GM21737 (cell line): ENCODE measurements around the gene ATOX1.
"Not testable (repeated sequence)": the region's sequence is repeated elsewhere in the genome, so short reads cannot be mapped to it uniquely, and the experiment has no call there.

Experiments used
- ATAC-seq: cut with Tn5 transposase; IDR thresholded peaks from one replicate; pipeline ENCODE4 v1.9.1; 2021; ENCODE audit warnings: mild to moderate bottlenecking, moderate library complexity; ENCODE audit not compliant: unreplicated experiment

ATOX1 gene

DNA sequence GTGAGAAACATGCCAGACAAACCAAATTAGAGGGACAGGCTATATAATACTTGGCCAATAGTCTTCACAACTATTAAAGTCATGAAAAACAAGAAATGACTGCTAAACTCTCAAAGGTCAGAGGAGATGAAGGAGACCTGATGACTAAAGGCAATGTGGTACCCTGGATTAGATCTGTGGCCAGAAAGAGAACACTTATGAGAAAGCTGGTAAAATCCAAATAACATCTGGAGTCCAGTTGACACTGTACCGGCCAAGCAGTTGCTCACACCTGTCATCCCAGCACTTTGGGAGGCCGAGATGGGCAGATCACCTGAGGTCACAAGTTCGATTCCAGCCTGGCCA lies 24.4 kb downstream of the ATOX1 start:
- ATAC-seq: no peak

DNA sequence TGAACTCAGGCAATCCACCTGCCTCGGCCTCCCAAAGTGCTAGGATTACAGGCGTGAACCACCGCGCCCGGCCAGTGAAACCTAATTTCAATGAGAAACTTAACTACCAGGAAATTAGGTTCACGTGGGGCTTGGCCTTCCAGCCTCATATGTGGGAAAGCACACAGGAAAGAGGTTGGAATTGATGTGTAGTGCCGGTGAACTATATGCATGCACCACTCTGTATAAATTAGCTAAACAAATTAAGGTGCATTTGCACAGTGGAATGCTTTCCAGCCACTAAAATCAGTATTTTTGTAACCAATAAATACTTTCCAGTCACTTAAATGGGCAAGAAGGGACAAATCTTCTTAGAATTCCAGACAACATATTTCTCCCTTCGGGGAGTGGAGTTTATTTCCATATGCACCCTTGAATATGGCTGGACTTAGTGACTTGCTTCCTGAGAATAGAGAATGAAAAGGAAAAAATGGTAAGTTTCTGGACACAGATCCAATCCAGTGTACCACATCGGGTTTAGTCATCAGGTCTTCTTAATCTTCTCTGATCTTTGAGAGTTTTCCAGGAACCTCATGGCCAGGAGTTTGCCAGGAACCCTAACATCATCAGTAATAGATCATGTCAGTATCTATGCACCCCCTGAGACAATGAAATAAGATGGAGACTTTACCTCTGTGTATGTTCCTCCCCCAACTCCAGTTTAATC lies 24.9 kb downstream of the ATOX1 start:
- ATAC-seq: no peak

- ATAC-seq: no peak
Observed at GRCh38 chr5:151730381-151730780, 28.1 kb downstream of the ATOX1 start.

DNA sequence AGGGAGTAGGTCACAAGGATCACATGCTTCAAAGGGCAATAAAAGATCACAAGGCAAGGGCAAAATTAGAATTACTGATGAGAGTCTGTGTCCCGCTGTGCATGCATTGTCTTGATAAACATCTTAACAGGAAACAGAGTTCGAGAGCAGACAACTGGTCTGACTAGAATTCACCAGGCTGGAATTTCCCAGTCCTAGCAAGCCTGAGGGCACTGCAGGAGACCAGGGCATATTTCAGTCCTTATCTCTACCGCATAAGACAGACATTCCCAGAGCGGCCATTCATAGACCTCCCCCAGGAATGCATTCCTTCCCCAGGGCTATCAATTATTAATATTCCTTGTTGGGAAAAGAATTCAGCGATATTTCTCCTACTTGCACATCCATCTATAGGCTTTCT lies 28.8 kb downstream of the ATOX1 start:
- not testable (repeated sequence) for ATAC-seq

DNA sequence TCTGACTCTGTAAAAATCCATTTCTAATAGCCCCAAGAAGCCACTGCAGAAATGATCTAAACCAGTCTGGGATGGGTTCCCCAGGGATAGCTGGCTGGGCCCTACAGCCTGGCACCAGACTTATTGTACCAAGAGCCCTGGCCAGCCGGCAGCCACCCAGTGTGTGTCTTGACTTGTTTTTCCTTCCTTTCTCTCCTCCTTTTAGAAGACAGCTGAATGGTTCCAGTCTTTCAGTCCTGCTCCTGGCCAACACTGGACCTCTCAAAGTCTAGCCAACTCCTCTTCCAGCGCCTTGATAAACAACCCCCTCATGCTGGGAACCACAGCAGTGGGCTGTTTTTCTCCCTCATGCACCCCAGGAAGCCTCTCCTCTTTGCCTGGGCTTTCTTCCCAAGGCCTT lies 34.1 kb downstream of the ATOX1 start:
- no peak for ATAC-seq

DNA sequence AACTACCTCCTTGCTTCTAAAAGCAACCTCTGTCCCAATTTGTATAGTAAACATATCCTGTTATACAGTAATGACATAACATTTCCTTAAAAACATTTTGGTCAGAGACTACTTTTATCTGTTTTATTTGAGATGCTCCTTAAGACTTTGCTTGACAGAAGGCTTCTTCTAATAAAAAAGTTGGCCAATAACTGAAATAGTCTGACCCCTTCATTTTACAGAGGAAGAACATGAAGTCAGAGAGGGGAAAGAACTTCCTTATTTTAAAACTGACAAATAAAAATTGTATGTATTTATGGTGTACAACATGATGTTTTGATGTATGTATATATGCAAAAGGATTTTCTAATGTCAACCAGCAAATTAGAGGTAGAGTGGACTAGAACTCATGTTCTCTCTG lies 35.9 kb downstream of the ATOX1 start:
- ATAC-seq: no peak

DNA sequence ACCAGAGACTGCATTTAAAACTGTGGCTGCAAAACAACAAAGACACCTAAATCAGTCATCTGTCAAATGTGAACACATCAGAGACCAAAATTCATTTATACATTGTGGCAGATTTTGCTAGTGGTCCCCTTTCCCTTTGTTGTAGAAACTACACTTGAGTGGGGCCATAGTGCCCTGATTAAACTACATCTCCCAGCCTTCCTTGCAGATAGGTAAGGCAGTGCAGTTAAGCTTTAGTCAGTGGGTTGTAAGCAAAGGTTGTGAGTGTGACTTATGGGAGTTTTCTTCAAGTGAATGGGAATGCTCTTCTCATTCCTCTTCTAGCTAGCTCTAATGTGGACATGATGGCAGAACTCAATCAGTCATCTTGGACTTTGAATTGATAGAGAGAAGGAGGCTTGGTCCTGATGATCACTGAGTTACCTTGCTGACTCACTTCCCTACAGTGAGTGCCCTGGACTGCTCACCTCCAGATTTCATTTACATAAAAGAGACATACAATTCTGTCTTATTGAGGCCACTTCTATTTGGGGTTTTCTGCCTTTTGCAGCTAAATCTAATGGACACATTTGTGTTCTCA lies 36.5 kb downstream of the ATOX1 start:
- ATAC-seq: no peak

- peak; percentile 84 for ATAC-seq
Observed at GRCh38 chr5:151721087-151721646, 37.3 kb downstream of the ATOX1 start.

DNA sequence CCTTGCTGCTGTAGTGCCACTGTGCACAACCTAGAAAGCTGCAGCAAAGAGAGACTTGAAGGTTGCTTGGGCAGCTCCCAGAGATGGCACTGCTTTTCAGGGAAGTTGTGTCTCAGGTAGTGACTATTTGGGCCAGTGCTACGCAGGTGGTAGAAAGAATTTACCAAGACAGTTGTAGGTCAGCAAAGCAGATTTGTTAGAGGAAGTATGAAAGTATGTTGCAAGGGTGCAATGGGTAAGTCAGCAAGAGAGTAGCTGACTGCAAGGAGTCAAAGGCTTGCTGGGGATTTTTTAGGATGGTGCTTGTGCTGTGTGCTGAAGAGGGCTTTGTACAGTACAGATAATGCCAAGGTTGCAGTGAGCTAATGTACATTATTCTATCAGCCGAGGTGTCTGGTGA lies 38.2 kb downstream of the ATOX1 start:
- no peak for ATAC-seq

DNA sequence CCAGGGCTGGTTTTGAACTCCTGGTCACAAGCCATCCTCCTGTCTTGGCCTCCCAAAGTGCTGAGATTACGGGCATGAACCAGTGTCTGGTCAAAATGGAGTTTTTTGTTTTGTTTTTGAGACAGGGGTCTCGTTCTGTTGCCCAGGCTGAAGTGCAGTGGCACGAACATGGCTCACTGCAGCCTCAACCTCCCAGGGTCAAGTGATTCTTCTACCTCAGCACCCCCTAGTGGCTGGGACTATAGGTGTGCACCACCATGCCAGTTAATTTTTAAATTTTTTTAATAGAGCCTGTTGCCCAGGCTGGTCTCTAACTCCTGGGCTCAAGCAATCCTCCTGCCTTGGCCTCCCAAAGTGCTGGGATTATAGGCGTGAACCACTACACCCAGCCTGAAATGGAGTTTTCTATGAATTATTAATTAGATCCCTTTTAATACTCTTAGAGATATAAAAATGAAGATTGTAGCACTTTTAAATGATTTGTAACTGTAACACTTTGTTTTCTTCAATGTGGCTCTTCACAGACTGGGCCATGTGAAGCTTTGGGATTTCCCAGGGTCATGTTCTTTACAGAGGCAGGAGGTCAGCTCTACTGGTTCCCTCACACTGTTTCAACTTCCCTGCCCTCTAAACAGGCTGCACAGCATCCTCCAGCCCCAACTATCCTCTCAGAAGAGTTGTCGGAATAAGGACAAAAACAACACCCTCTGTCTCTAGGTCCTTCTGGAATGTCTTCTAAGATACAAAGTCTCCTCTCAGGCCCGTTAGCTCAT lies 39.0 kb downstream of the ATOX1 start:
- ATAC-seq: no peak

- no peak for ATAC-seq
Observed at GRCh38 chr5:151718646-151719045, 39.8 kb downstream of the ATOX1 start.

GRCh38 chr5:151718153-151718552 lies 40.3 kb downstream of the ATOX1 start:
- ATAC-seq: no peak

DNA sequence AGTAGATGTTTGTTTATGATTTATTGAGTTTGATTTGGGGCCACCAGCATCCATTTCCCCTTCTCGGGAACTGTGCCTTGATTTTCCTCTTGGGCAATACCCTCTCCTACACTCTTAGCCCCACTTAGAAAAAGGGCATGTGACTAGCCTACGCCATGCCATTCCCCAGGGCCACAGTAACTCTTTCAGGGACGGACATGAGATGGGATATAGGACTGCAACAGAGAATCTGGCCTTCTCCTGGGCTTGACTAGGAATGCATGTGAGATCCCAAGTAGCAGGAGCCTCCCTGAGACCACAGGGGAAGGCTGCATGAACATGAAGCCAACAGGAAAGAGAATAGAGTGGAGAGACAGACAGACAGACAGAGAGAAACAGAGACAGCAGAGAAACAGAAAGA lies 41.0 kb downstream of the ATOX1 start:
- ATAC-seq: no peak

GRCh38 chr5:151709109-151709735 lies 49.2 kb downstream of the ATOX1 start:
- no peak for ATAC-seq

DNA sequence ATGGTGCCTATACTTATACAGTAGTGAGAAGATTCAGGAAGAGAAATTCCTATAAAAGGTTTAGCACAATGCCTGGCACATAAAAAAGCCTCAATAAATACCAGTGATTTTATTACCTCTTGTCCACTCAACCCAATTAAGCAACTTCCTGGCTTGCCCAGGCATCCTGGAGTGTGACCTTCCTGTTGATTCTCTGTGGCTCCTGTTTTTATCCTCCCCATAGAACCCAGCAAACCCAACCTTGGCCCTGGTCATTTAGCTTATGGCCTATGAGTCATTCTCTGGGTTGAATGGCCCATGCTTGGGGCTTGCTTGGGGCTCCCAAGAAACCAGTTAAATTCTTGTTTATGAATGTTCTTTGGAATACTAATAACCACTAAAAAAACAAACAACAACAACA lies 50.3 kb downstream of the ATOX1 start:
- ATAC-seq: no peak

- ATAC-seq: no peak
Observed at GRCh38 chr5:151707567-151707966, 50.9 kb downstream of the ATOX1 start.

- no peak for ATAC-seq
Observed at GRCh38 chr5:151706906-151707305, 51.5 kb downstream of the ATOX1 start.

DNA sequence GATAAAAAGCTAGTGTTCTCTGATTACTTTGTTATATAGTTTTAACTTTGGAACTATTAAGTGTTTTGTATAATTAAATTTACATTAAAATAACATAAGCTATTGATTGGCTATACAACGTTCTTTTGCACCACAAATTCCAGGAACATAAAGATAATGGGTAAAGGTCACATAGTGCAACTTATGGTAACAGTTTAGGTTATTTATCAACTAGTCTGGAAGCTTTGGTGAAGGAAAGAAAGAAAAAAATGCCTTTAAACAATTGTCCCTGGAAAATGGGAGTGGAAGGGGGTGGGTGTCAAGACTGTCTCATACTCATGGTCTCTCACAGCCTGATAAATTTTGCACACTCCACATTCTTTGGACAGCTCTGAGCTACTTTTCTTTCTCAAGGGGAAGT lies 54.7 kb downstream of the ATOX1 start:
- ATAC-seq: no peak

- peak; percentile 91 for ATAC-seq
Observed at GRCh38 chr5:151703227-151703626, 55.2 kb downstream of the ATOX1 start.

GRCh38 chr5:151700820-151701219 lies 57.6 kb downstream of the ATOX1 start:
- ATAC-seq: no peak

DNA sequence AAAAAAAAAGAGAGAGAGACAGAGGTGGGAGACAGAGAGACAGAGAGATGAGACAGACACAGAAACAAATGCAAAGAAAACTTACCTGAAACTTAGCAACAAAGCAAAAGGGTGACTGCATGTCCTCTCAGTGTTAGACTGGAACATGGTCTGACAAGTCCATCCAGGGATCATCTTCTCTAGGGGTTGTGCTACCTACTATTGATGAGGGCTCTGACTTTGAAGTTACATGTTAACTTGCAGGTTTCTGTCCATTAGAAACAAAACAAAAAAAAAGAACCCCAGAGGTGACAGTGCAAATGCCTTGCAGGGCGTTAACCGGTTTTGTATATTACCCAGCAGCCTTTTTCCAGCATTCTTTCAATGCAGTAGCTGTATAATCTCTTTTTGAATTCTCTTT lies 58.1 kb downstream of the ATOX1 start:
- ATAC-seq: no peak
